Neural cell (in vitro differentiated cells): ENCODE measurements around the gene WDFY3. TPM values are rescaled to one million over a fixed set of nuclear protein-coding genes. Genes with fewer than 3 reads are reported as not detected.

Source experiments
- H2AFZ ChIP-seq: fragments of 200-600, 300-800 bp; sonication (generic), shearing (Covaris generic); 2 replicates; pipeline ENCODE4 v1.6.0; 2014; ENCODE audit warnings: low read depth, mild to moderate bottlenecking, antibody characterized with exemption, low read length, moderate library complexity
- H3F3A ChIP-seq: fragments of 200-600 bp; shearing (Covaris generic); 2 replicates; pipeline ENCODE4 v1.6.1; 2016; ENCODE audit warnings: mild to moderate bottlenecking, moderate library complexity, mixed read lengths, antibody characterized with exemption, low read length; ENCODE audit not compliant: insufficient read depth, poor library complexity, severe bottlenecking
- H3K27ac ChIP-seq: fragments of 200-600, 300-800 bp; sonication (generic), shearing (Covaris generic); 2 replicates; pipeline ENCODE4 v1.5.1; 2014; ENCODE audit warnings: mild to moderate bottlenecking, low read length, moderate library complexity
- H3K27me3 ChIP-seq: fragments of 300-800, 200-600 bp; sonication (generic), shearing (Covaris generic); 2 replicates; pipeline ENCODE4 v1.6.0; 2014; ENCODE audit warnings: mild to moderate bottlenecking, low read depth, low read length, moderate library complexity; ENCODE audit not compliant: insufficient read depth
- H3K36me3 ChIP-seq: fragments of 300-800, 200-600 bp; sonication (generic), shearing (Covaris generic); 2 replicates; pipeline ENCODE4 v1.5.1; 2014; ENCODE audit warnings: mild to moderate bottlenecking, antibody characterized with exemption, low read length, moderate library complexity; ENCODE audit not compliant: insufficient read depth
- H3K4me2 ChIP-seq: fragments of 300-800, 200-600 bp; sonication (generic), shearing (Covaris generic); 2 replicates; pipeline ENCODE4 v1.6.0; 2014; ENCODE audit warnings: mild to moderate bottlenecking, low read length
- H3K4me3 ChIP-seq: fragments of 300-800, 200-600 bp; sonication (generic), shearing (Covaris generic); 2 replicates; pipeline ENCODE4 v1.5.1; 2014; ENCODE audit warnings: mild to moderate bottlenecking, low read length, moderate library complexity
- H3K79me2 ChIP-seq: fragments of 200-600 bp; shearing (Covaris generic); replicated peaks from 2 replicates; pipeline ENCODE4 v1.6.0; 2014; ENCODE audit warnings: mild to moderate bottlenecking, low read length, moderate library complexity; ENCODE audit not compliant: insufficient read depth
- H3K9ac ChIP-seq: fragments of 300-800, 200-600 bp; sonication (generic), shearing (Covaris generic); 2 replicates; pipeline ENCODE4 v1.6.1; 2016; ENCODE audit warnings: mild to moderate bottlenecking, low read length, mixed read lengths
- H3K9me2 ChIP-seq: fragments of 200-600 bp; shearing (Covaris generic); 2 replicates; pipeline ENCODE4 v1.6.1; 2016; ENCODE audit warnings: mild to moderate bottlenecking, low read length, mixed read lengths; ENCODE audit not compliant: insufficient read depth
- H3K9me3 ChIP-seq: fragments of 200-600, 300-800 bp; sonication (generic), shearing (Covaris generic); 2 replicates; pipeline ENCODE4 v1.6.1; 2016; ENCODE audit warnings: mild to moderate bottlenecking, mixed run types, low read length, moderate library complexity, mixed read lengths
- H4K20me1 ChIP-seq: fragments of 200-600 bp; shearing (Covaris generic); 2 replicates; pipeline ENCODE4 v1.6.1; 2016; ENCODE audit warnings: mild to moderate bottlenecking, mixed run types; ENCODE audit not compliant: insufficient read depth
- CTCF ChIP-seq: fragments of 450-650 bp; IDR thresholded peaks from 2 replicates; pipeline ENCODE4 v1.5.1; 2014; ENCODE audit warnings: antibody characterized with exemption, mild to moderate bottlenecking, moderate library complexity; ENCODE audit not compliant: poor library complexity, severe bottlenecking
- EP300 ChIP-seq: fragments of 450-650 bp; conservative IDR thresholded peaks from 2 replicates; pipeline ENCODE4 v1.6.1; 2014; ENCODE audit warnings: antibody characterized with exemption, mild to moderate bottlenecking, moderate library complexity; ENCODE audit not compliant: poor library complexity, severe bottlenecking
- EZH2 ChIP-seq: fragments of 200-600, 300-800 bp; shearing (Covaris generic), sonication (generic); IDR thresholded peaks from 2 replicates; pipeline ENCODE4 v1.6.1; 2014; ENCODE audit warnings: antibody characterized with exemption, low read length, borderline replicate concordance, mild to moderate bottlenecking; ENCODE audit not compliant: insufficient read depth, poor library complexity, severe bottlenecking
- MXI1 ChIP-seq: fragments of 450-650 bp; conservative IDR thresholded peaks from 2 replicates; pipeline ENCODE4 v1.6.1; 2014; ENCODE audit warnings: antibody characterized with exemption, mild to moderate bottlenecking; ENCODE audit not compliant: poor library complexity, severe bottlenecking
- POLR2AphosphoS5 ChIP-seq: IDR thresholded peaks from 2 replicates; pipeline ENCODE4 v1.6.1; 2012
- RAD21 ChIP-seq: fragments of 450-650 bp; conservative IDR thresholded peaks from 2 replicates; pipeline ENCODE4 v1.6.1; 2014; ENCODE audit warnings: antibody characterized with exemption, mild to moderate bottlenecking, moderate library complexity
- REST ChIP-seq: IDR thresholded peaks from 2 replicates; pipeline ENCODE4 v1.6.1; 2012; ENCODE audit warnings: borderline replicate concordance
- SMC3 ChIP-seq: fragments of 450-650 bp; conservative IDR thresholded peaks from 2 replicates; pipeline ENCODE4 v1.6.1; 2014; ENCODE audit warnings: antibody characterized with exemption, mild to moderate bottlenecking, moderate library complexity; ENCODE audit not compliant: poor library complexity
- TAF1 ChIP-seq: IDR thresholded peaks from 2 replicates; pipeline ENCODE4 v1.6.1; 2012; ENCODE audit warnings: low read depth
- polyA plus RNA-seq: library from polyadenylated mRNA; depleted of rRNA; stranded (reverse); fragments of >200 nt; gene quantifications from 2 replicates; pipeline ENCODE4 v1.2.3, GENCODE V29; 2014

Gene WDFY3
- polyA plus RNA-seq, 1 donor from 2014 or later: 39.8 TPM

GRCh38 chr4:84718699-84719098 lies 247.8 kb downstream of the WDFY3 start:
- Histone ChIP-seq H3K4me2 (no peak overlapping the region), H3F3A (no peaks in the 10 kb centered on the region), H3K27ac (no peak overlapping the region), H3K79me2 (no peaks in the 10 kb centered on the region), H4K20me1 (no peaks in the 10 kb centered on the region), H3K9ac (no peak overlapping the region), H3K9me2 (no peaks in the 10 kb centered on the region), H3K4me3 (no peak overlapping the region), H3K9me3 (no peaks in the 10 kb centered on the region), H3K27me3 (no peaks in the 10 kb centered on the region), H2AFZ (no peak overlapping the region), H3K36me3 (peaks cover 14% of the 10 kb centered on the region)
- TF ChIP-seq POLR2AphosphoS5 (no peak), RAD21 (no peak), SMC3 (no peak), CTCF (no peak), MXI1 (no peak)

- H3K79me2 ChIP-seq: no peaks in the 10 kb centered on the region
- peaks cover 5% of the 10 kb centered on the region for H3K36me3 ChIP-seq
- no peak overlapping the region for H2AFZ ChIP-seq
- no peak for TF ChIP-seq POLR2AphosphoS5
- no peaks in the 10 kb centered on the region for H3K9me2 ChIP-seq
- H3F3A ChIP-seq: no peaks in the 10 kb centered on the region
- no peak overlapping the region for H3K4me2 ChIP-seq
- H3K27me3 ChIP-seq: no peaks in the 10 kb centered on the region
- no peaks in the 10 kb centered on the region for H4K20me1 ChIP-seq
- H3K9ac ChIP-seq: no peak overlapping the region
- H3K27ac ChIP-seq: no peak overlapping the region
- no peak overlapping the region for H3K4me3 ChIP-seq
- no peaks in the 10 kb centered on the region for H3K9me3 ChIP-seq
Observed at GRCh38 chr4:84710548-84710947, 255.9 kb downstream of the WDFY3 start.

DNA sequence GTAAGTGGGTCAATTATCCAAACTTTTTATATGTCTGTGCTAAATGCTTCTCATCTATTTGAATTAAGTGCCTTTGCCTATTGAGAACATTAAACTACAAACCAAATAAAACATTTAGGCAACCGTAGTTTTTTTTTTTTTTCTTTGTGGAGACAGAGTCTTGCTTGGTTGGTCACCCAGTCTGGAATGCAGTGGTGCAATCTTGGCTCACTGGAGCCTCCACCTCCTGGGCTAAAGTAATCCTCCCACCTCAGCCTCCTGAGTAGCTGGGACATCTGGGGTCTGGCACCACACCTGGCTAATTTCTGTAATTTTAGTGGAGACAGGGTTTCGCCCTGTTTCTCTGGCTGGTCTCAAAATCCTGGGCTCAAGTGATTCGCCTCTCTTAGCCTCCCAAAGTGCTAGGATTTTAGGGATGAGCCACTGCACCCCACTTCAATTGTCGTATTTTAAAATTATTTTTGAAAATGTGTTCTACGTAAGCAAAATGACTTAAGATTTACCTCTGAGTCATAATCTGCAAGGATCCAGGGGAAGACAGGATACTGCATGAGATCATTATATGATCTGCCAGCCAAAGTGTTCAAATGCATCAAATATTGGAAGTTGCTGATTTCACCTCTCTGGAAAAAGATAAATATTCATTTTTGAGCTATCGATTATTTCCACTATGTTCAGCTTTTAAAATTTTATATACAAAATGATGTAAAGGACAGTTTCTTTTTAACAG lies 257.9 kb downstream of the WDFY3 start:
- H2AFZ ChIP-seq: no peak overlapping the region
- H3K79me2 ChIP-seq: no peaks in the 10 kb centered on the region
- peaks cover 5% of the 10 kb centered on the region for H3K36me3 ChIP-seq
- H3K9ac ChIP-seq: no peak overlapping the region
- H3K27ac ChIP-seq: no peak overlapping the region
- no peaks in the 10 kb centered on the region for H4K20me1 ChIP-seq
- H3K9me2 ChIP-seq: no peaks in the 10 kb centered on the region
- H3K4me3 ChIP-seq: no peak overlapping the region
- TF ChIP-seq TAF1 (no peak), RAD21 (no peak), POLR2AphosphoS5 (no peak)
- no peaks in the 10 kb centered on the region for H3F3A ChIP-seq
- H3K27me3 ChIP-seq: no peaks in the 10 kb centered on the region
- no peak overlapping the region for H3K4me2 ChIP-seq
- no peaks in the 10 kb centered on the region for H3K9me3 ChIP-seq

- TF ChIP-seq POLR2AphosphoS5 (no peak), MXI1 (no peak), EZH2 (no peak), EP300 (no peak), REST (no peak), SMC3 (no peak), RAD21 (no peak), CTCF (no peak), TAF1 (no peak)
Observed at GRCh38 chr4:84706286-84706685, 260.2 kb downstream of the WDFY3 start.

More at GRCh38 chr4:84706286-84706685, 260.2 kb downstream of the WDFY3 start:
- Histone ChIP-seq H3K27ac (no peak overlapping the region), H3K4me3 (no peak overlapping the region), H3K9ac (no peak overlapping the region), H3K4me2 (no peak overlapping the region), H4K20me1 (no peaks in the 10 kb centered on the region), H3K36me3 (peaks cover 14% of the 10 kb centered on the region), H3F3A (no peaks in the 10 kb centered on the region), H3K9me2 (no peaks in the 10 kb centered on the region), H3K79me2 (no peaks in the 10 kb centered on the region), H2AFZ (no peak overlapping the region), H3K9me3 (no peaks in the 10 kb centered on the region), H3K27me3 (no peaks in the 10 kb centered on the region)
